ENCODE measurements around the gene PRICKLE1.
"Not testable (repeated sequence)": the region's sequence is repeated elsewhere in the genome, so short reads cannot be mapped to it uniquely, and the experiment has no call there.

Gene PRICKLE1

GRCh38 chr12:42541965-42542364, 47.6 kb downstream of the PRICKLE1 start:
- Histone ChIP-seq H3K36me3 (ENCODE audit: insufficient read depth, low read length) (no peaks in the 10 kb centered on the region), H3K9me3 (ENCODE audit: low read length) (no peaks in the 10 kb centered on the region), H3K27me3 (ENCODE audit: insufficient read depth, low read length) (no peaks in the 10 kb centered on the region), H3F3A (ENCODE audit: insufficient read depth, low read length) (no peaks in the 10 kb centered on the region), H3K4me1 (ENCODE audit: insufficient read depth, low read length, severe bottlenecking) (no peaks in the 10 kb centered on the region), H3K9me2 (ENCODE audit: low read depth, low read length) (no peaks in the 10 kb centered on the region), H3K4me2 (ENCODE audit: low read length) (no peak overlapping the region), H3K79me2 (ENCODE audit: insufficient read depth, low read length) (no peaks in the 10 kb centered on the region), H2AFZ (ENCODE audit: low read length) (no peak overlapping the region), H3K4me3 (ENCODE audit: low read depth, low read length, poor library complexity, severe bottlenecking) (no peak overlapping the region), H3K27ac (ENCODE audit: low read depth, low read length, poor library complexity, severe bottlenecking) (no peak overlapping the region), H4K20me1 (ENCODE audit: insufficient read depth, low read length) (no peaks in the 10 kb centered on the region), H3K9ac (ENCODE audit: low read length) (no peak overlapping the region)
- TF ChIP-seq EZH2 (IDR thresholded peaks at IDR 0.05; ENCODE audit: borderline replicate concordance, low read length) (no peak), CTCF (IDR thresholded peaks at IDR 0.05; ENCODE audit: low read length) (no peak)

GRCh38 chr12:42541308-42541707, 48.2 kb downstream of the PRICKLE1 start:
- not testable (repeated sequence) for H3K36me3 ChIP-seq (ENCODE audit: insufficient read depth, low read length); H3K4me3 ChIP-seq (ENCODE audit: low read depth, low read length, poor library complexity, severe bottlenecking); H2AFZ ChIP-seq (ENCODE audit: low read length); H3K4me2 ChIP-seq (ENCODE audit: low read length); H3K4me1 ChIP-seq (ENCODE audit: insufficient read depth, low read length, severe bottlenecking); H3K9me2 ChIP-seq (ENCODE audit: low read depth, low read length); H3K79me2 ChIP-seq (ENCODE audit: insufficient read depth, low read length); H3K27me3 ChIP-seq (ENCODE audit: insufficient read depth, low read length); H3K9ac ChIP-seq (ENCODE audit: low read length); H4K20me1 ChIP-seq (ENCODE audit: insufficient read depth, low read length); H3K9me3 ChIP-seq (ENCODE audit: low read length); H3K27ac ChIP-seq (ENCODE audit: low read depth, low read length, poor library complexity, severe bottlenecking); H3F3A ChIP-seq (ENCODE audit: insufficient read depth, low read length)

GRCh38 chr12:42539696-42540095, 49.9 kb downstream of the PRICKLE1 start:
- Histone ChIP-seq H3K4me1 (ENCODE audit: insufficient read depth, low read length, severe bottlenecking) (no peaks in the 10 kb centered on the region), H2AFZ (ENCODE audit: low read length) (no peak overlapping the region), H3K27me3 (ENCODE audit: insufficient read depth, low read length) (no peaks in the 10 kb centered on the region), H4K20me1 (ENCODE audit: insufficient read depth, low read length) (no peaks in the 10 kb centered on the region), H3K9me2 (ENCODE audit: low read depth, low read length) (no peaks in the 10 kb centered on the region), H3K9me3 (ENCODE audit: low read length) (no peaks in the 10 kb centered on the region), H3K36me3 (ENCODE audit: insufficient read depth, low read length) (no peaks in the 10 kb centered on the region), H3K4me2 (ENCODE audit: low read length) (no peak overlapping the region), H3F3A (ENCODE audit: insufficient read depth, low read length) (no peaks in the 10 kb centered on the region), H3K27ac (ENCODE audit: low read depth, low read length, poor library complexity, severe bottlenecking) (no peak overlapping the region), H3K79me2 (ENCODE audit: insufficient read depth, low read length) (no peaks in the 10 kb centered on the region), H3K9ac (ENCODE audit: low read length) (no peak overlapping the region), H3K4me3 (ENCODE audit: low read depth, low read length, poor library complexity, severe bottlenecking) (no peak overlapping the region)
- TF ChIP-seq CTCF (IDR thresholded peaks at IDR 0.05; ENCODE audit: low read length) (no peak), EZH2 (IDR thresholded peaks at IDR 0.05; ENCODE audit: borderline replicate concordance, low read length) (no peak)

- no peaks in the 10 kb centered on the region for H3K9me3 ChIP-seq (ENCODE audit: low read length)
- H3K79me2 ChIP-seq (ENCODE audit: insufficient read depth, low read length), result no peaks in the 10 kb centered on the region
- H3K9me2 ChIP-seq (ENCODE audit: low read depth, low read length), result no peaks in the 10 kb centered on the region
- no peak for TF ChIP-seq EZH2 (IDR thresholded peaks at IDR 0.05; ENCODE audit: borderline replicate concordance, low read length)
- TF ChIP-seq CTCF (IDR thresholded peaks at IDR 0.05; ENCODE audit: low read length), result no peak
- H3K4me1 ChIP-seq (ENCODE audit: insufficient read depth, low read length, severe bottlenecking), result no peaks in the 10 kb centered on the region
- H2AFZ ChIP-seq (ENCODE audit: low read length), result no peak overlapping the region
- no peak overlapping the region for H3K27ac ChIP-seq (ENCODE audit: low read depth, low read length, poor library complexity, severe bottlenecking)
- no peaks in the 10 kb centered on the region for H3F3A ChIP-seq (ENCODE audit: insufficient read depth, low read length)
- no peaks in the 10 kb centered on the region for H3K36me3 ChIP-seq (ENCODE audit: insufficient read depth, low read length)
- no peak overlapping the region for H3K4me2 ChIP-seq (ENCODE audit: low read length)
- no peaks in the 10 kb centered on the region for H3K27me3 ChIP-seq (ENCODE audit: insufficient read depth, low read length)
- H3K4me3 ChIP-seq (ENCODE audit: low read depth, low read length, poor library complexity, severe bottlenecking), result no peak overlapping the region
- H3K9ac ChIP-seq (ENCODE audit: low read length), result no peak overlapping the region
- H4K20me1 ChIP-seq (ENCODE audit: insufficient read depth, low read length), result no peaks in the 10 kb centered on the region
Observed at GRCh38 chr12:42538203-42538602, 51.3 kb downstream of the PRICKLE1 start.

All from OCI-LY1 (cell line).